HG02943 (cell line): ENCODE measurements around the gene KMT2C.
"Not testable (repeated sequence)": the region's sequence is repeated elsewhere in the genome, so short reads cannot be mapped to it uniquely, and the experiment has no call there.

Source experiments
- ATAC-seq: cut with Tn5 transposase; IDR thresholded peaks from one replicate; pipeline ENCODE4 v1.9.1; 2021; ENCODE audit warnings: mild to moderate bottlenecking, low read depth, moderate library complexity; ENCODE audit not compliant: unreplicated experiment

KMT2C gene

GRCh38 chr7:152442330-152442835 lies 6.6 kb upstream of the KMT2C start:
- ATAC-seq, result no peak

- ATAC-seq, result not testable (repeated sequence)
These were observed 6.0 kb upstream of the KMT2C start for GRCh38 chr7:152441810-152442209.

GRCh38 chr7:152441168-152441567 lies 5.4 kb upstream of the KMT2C start:
- not testable (repeated sequence) for ATAC-seq

GRCh38 chr7:152438017-152438416 lies 2.2 kb upstream of the KMT2C start:
- ATAC-seq, result not testable (repeated sequence)

GRCh38 chr7:152436931-152437575 lies 1.2 kb upstream of the KMT2C start:
- not testable (repeated sequence) for ATAC-seq

GRCh38 chr7:152436111-152436930 lies 518 bp upstream of the KMT2C start:
- peak; percentile 49 for ATAC-seq

- not testable (repeated sequence) for ATAC-seq
These were observed 1.1 kb downstream of the KMT2C start for GRCh38 chr7:152434511-152435383.

GRCh38 chr7:152433721-152434490 lies 1.9 kb downstream of the KMT2C start:
- not testable (repeated sequence) for ATAC-seq

GRCh38 chr7:152432735-152433134 lies 3.1 kb downstream of the KMT2C start:
- ATAC-seq, result not testable (repeated sequence)

GRCh38 chr7:152430854-152431253 lies 4.9 kb downstream of the KMT2C start:
- ATAC-seq, result no peak

- not testable (repeated sequence) for ATAC-seq
These were observed 5.7 kb downstream of the KMT2C start for GRCh38 chr7:152430118-152430517.

GRCh38 chr7:152424348-152425108 lies 11.3 kb downstream of the KMT2C start:
- no peak for ATAC-seq

GRCh38 chr7:152423991-152424347 lies 11.8 kb downstream of the KMT2C start:
- ATAC-seq, result no peak

- ATAC-seq, result not testable (repeated sequence)
These were observed 12.6 kb downstream of the KMT2C start for GRCh38 chr7:152423171-152423570.

GRCh38 chr7:152420950-152421349 lies 14.9 kb downstream of the KMT2C start:
- ATAC-seq, result not testable (repeated sequence)

- ATAC-seq, result no peak
These were observed 16.1 kb downstream of the KMT2C start for GRCh38 chr7:152419473-152420429.

- no peak for ATAC-seq
These were observed 21.0 kb downstream of the KMT2C start for GRCh38 chr7:152414779-152415178.

- ATAC-seq, result no peak
These were observed 24.4 kb downstream of the KMT2C start for GRCh38 chr7:152411389-152411788.
